Endothelial cell of umbilical vein (primary cell): Measurements from ENCODE around the gene ZP4. TPM values are rescaled to one million over a fixed set of nuclear protein-coding genes. Genes with fewer than 3 reads are reported as not detected.

Experiments
- BruUV-seq: library from RNA; stranded (reverse); fragments of 400-500 nt; replicated peaks from 2 replicates; lab custom pipeline; 2021; lab: Mats Ljungman, UMichigan
- CTCF ChIA-PET: fragments of 300-600, 350-600 bp; sonication (Branson Sonifier 250); formaldehyde crosslinking; loops from one replicate; lab custom pipeline; 2021; ENCODE audit warnings: antibody characterized with exemption, inconsistent platforms; lab: Charles Lee
- POLR2A ChIA-PET: fragments of 300-600, 350-600 bp; sonication (Branson Sonifier 250); formaldehyde crosslinking; loops from one replicate; lab custom pipeline; 2021; ENCODE audit warnings: antibody characterized with exemption, inconsistent platforms; lab: Charles Lee
- DNase-seq: peaks from one replicate; pipeline ENCODE4 v3.0.0-alpha.2; 2011; ENCODE audit warnings: low read depth, low spot score
- FAIRE-seq: peaks from 2 replicates; lab custom pipeline; 2011; peaks lifted over from hg19 to GRCh38; lab: Jason Lieb, UNC
- H2AFZ ChIP-seq: 2 replicates; pipeline ENCODE4 v1.6.0; 2012; ENCODE audit warnings: low read depth, low read length, control low read depth, inconsistent platforms
- H3K27ac ChIP-seq: 2 replicates; pipeline ENCODE4 v1.5.1; 2011; ENCODE audit warnings: low read depth, mild to moderate bottlenecking, control low read depth, low read length, moderate library complexity; ENCODE audit not compliant: insufficient read depth
- H3K27me3 ChIP-seq, 2 experiments: 2 replicates each; pipeline versions ENCODE4 v1.6.0 to v1.6.1; 2011; ENCODE audit warnings: low read length in 2 of 2, mixed read lengths in 1 of 2; ENCODE audit not compliant: control insufficient read depth in 2 of 2, insufficient read depth in 2 of 2
- H3K36me3 ChIP-seq, 2 experiments: 2 replicates in 1 of 2; 3 replicates in 1 of 2; pipeline ENCODE4 v1.5.1; 2011; ENCODE audit warnings: low read length in 2 of 2, mild to moderate bottlenecking in 1 of 2, moderate library complexity in 1 of 2; ENCODE audit not compliant: control insufficient read depth in 2 of 2, insufficient read depth in 2 of 2; ENCODE audit errors: extremely low read depth in 1 of 2
- H3K4me1 ChIP-seq: 3 replicates; pipeline ENCODE4 v1.5.1; 2011; ENCODE audit warnings: mild to moderate bottlenecking, low read length; ENCODE audit not compliant: control insufficient read depth, insufficient read depth; ENCODE audit errors: extremely low read depth
- H3K4me2 ChIP-seq: 2 replicates; pipeline ENCODE4 v1.6.1; 2011; ENCODE audit warnings: low read length, control low read depth, mixed read lengths; ENCODE audit not compliant: insufficient read depth
- H3K4me3 ChIP-seq, 3 experiments: fragments of 200-600 bp in 1 of 3; sonication (generic), shearing (Covaris generic) in 1 of 3; replicated peaks in 1 of 3; 2 replicates each; pipeline ENCODE4 v1.5.1; 2011 to 2016; ENCODE audit warnings: control low read depth in 3 of 3, low read length in 3 of 3, mild to moderate bottlenecking in 2 of 3, inconsistent platforms in 1 of 3, low read depth in 1 of 3, moderate library complexity in 1 of 3; ENCODE audit not compliant: insufficient read depth in 1 of 3
- H3K79me2 ChIP-seq: 2 replicates; pipeline ENCODE4 v1.6.0; 2012; ENCODE audit warnings: low read length, inconsistent platforms; ENCODE audit not compliant: control insufficient read depth, insufficient read depth
- H3K9ac ChIP-seq: replicated peaks from 2 replicates; pipeline ENCODE3; 2011; ENCODE audit warnings: low read length, control low read depth; ENCODE audit not compliant: insufficient read depth; ENCODE audit errors: extremely low read depth
- H3K9me1 ChIP-seq: replicated peaks from 3 replicates; pipeline ENCODE4 v1.6.0; 2011; ENCODE audit warnings: mild to moderate bottlenecking, low read length; ENCODE audit not compliant: control insufficient read depth, insufficient read depth; ENCODE audit errors: extremely low read depth
- H3K9me3 ChIP-seq: replicated peaks from 2 replicates; pipeline ENCODE4 v1.5.1; 2012; ENCODE audit warnings: low read length, inconsistent platforms; ENCODE audit not compliant: control insufficient read depth, insufficient read depth
- H4K20me1 ChIP-seq: replicated peaks from 2 replicates; pipeline ENCODE3; 2011; ENCODE audit warnings: mild to moderate bottlenecking, low read length; ENCODE audit not compliant: control insufficient read depth, insufficient read depth; ENCODE audit errors: extremely low read depth
- CTCF ChIP-seq, 2 donors: IDR thresholded peaks; 1 replicate in 1 of 2; 2 replicates in 1 of 2; pipeline ENCODE4 v1.5.1; 2011; ENCODE audit warnings: low read length in 2 of 2, mild to moderate bottlenecking in 2 of 2, moderate library complexity in 2 of 2, control low read depth in 1 of 2, inconsistent platforms in 1 of 2, low read depth in 1 of 2; ENCODE audit not compliant: insufficient read depth in 1 of 2; ENCODE audit errors: extremely low read depth in 1 of 2
- EZH2 ChIP-seq: IDR thresholded peaks from 2 replicates; pipeline ENCODE4 v1.6.1; 2012; ENCODE audit warnings: borderline replicate concordance, low read depth, mild to moderate bottlenecking, moderate library complexity, low read length, inconsistent platforms; ENCODE audit not compliant: severe bottlenecking
- FOS ChIP-seq: IDR thresholded peaks from 2 replicates; pipeline ENCODE4 v1.6.1; 2011; ENCODE audit warnings: mild to moderate bottlenecking, low read length, moderate library complexity, borderline replicate concordance; ENCODE audit not compliant: insufficient read depth
- GATA2 ChIP-seq: IDR thresholded peaks from 2 replicates; pipeline ENCODE4 v1.7.0; 2011; ENCODE audit warnings: low read depth, mild to moderate bottlenecking, moderate library complexity, mixed read lengths, low read length; ENCODE audit not compliant: insufficient read length, insufficient read depth
- JUN ChIP-seq: IDR thresholded peaks from 2 replicates; pipeline ENCODE4 v1.6.1; 2011; ENCODE audit warnings: borderline replicate concordance, low read depth; ENCODE audit not compliant: insufficient read length, insufficient read depth
- MAX ChIP-seq: IDR thresholded peaks from 2 replicates; pipeline ENCODE4 v1.6.1; 2011; ENCODE audit not compliant: insufficient read depth, insufficient read length
- MYC ChIP-seq: IDR thresholded peaks from one replicate; pipeline ENCODE4 v1.6.1; 2011; ENCODE audit warnings: mild to moderate bottlenecking, low read depth, low read length
- POLR2A ChIP-seq: IDR thresholded peaks from 2 replicates; pipeline ENCODE4 v1.6.1; 2012; ENCODE audit warnings: low read depth, mild to moderate bottlenecking, control low read depth, low read length
- POLR2AphosphoS5 ChIP-seq: IDR thresholded peaks from 2 replicates; pipeline ENCODE4 v1.6.1; 2012; ENCODE audit warnings: low read depth, mild to moderate bottlenecking, control low read depth, low read length, moderate library complexity; ENCODE audit not compliant: insufficient read depth
- dilution Hi-C: fragments of 300-500 bp; cut with MboI; formaldehyde crosslinking; loops from one replicate; pipeline ENCODE4 v1.15.0; 2019; ENCODE audit warnings: low sequenced_read_pairs; ENCODE audit not compliant: extremely low pct_ligation_motif_present
- intact Hi-C: fragments of 100-400 bp; cut with micrococcal nuclease; formaldehyde crosslinking; loops from one replicate; pipeline ENCODE4 v1.10.0; 2022
- polyA plus RNA-seq, 4 experiments: library from polyadenylated mRNA; depleted of rRNA in 3 of 4; stranded (reverse) in 3 of 4; unstranded in 1 of 4; fragments of >200 nt; gene quantifications; 2 replicates each; pipeline versions ENCODE4 v1.2.1 to v1.2.3, GENCODE V29; 2011 to 2012; ENCODE audit warnings: missing spikeins in 1 of 4
- total RNA-seq: library from RNA; stranded (reverse); gene quantifications from 2 replicates; pipeline ENCODE4 v1.2.3, GENCODE V29; 2021

The ZP4 gene
- total and polyA plus RNA-seq, 2 donors (not counting 3 experiments of a cell fraction or from before 2014, with no cell fraction given), result not detected

DNA sequence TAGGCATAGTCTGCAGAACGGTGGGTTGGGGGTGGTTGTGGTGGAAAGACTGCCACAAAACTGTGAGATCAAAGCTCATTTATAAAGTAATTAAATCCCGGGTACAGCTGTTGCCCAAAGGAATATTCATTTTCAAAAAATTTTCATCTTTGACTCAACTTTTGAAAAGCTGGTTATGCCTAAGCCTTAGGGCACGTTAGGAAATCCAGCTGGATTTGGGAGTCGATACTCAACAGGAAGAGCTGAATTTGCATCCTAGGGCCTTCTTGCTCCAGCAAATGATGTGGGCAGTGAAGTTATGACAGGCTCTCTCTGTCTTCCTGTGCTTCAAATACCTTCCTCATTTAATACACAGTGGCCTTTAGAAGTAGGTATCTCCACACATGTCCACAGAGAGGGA is 31.7 kb downstream of the ZP4 start:
- Histone ChIP-seq H3K9ac (no peak overlapping the region), H3K79me2 (no peaks in the 10 kb centered on the region), H2AFZ (no peak overlapping the region), H3K36me3 (no peaks in the 10 kb centered on the region), H3K4me1 (no peaks in the 10 kb centered on the region), H3K4me2 (no peak overlapping the region), H3K4me3 (no peak overlapping the region), H3K9me3 (no peaks in the 10 kb centered on the region), H3K27ac (no peak overlapping the region), H3K9me1 (no peaks in the 10 kb centered on the region), H4K20me1 (no peaks in the 10 kb centered on the region), H3K27me3 (no peaks in the 10 kb centered on the region)
- POLR2A ChIA-PET, result no interaction called here
- dilution Hi-C loops (no loop called here), intact Hi-C loops (no loop called here)
- TF ChIP-seq GATA2 (no peak), EZH2 (no peak), POLR2A (no peak), POLR2AphosphoS5 (no peak), MYC (no peak), FOS (no peak), JUN (no peak), CTCF (IDR thresholded peaks at IDR 0.05; ENCODE audit: extremely low read depth in 1 of 2, insufficient read depth in 1 of 2, low read depth in 1 of 2, low read length in 2 of 2) (no peak), MAX (no peak)
- DNase-seq (no peak), FAIRE-seq (no peak)
- no TSS peak for BruUV-seq
- CTCF ChIA-PET, result interaction anchor here (1.2 kb wide), 1 partner anchor 28 kb away, joined by 3 read pairs; no protein-coding TSS in a partner anchor
